Left ventricle myocardium inferior (tissue), 1 donor: Measurements from ENCODE around the gene PRSS23. TPM values are rescaled to one million over a fixed set of nuclear protein-coding genes. Genes with fewer than 3 reads are reported as not detected.
"Not testable (repeated sequence)": the region's sequence is repeated elsewhere in the genome, so short reads cannot be mapped to it uniquely, and the experiment has no call there.

ENCODE experiments used
- DNase-seq: peaks from one replicate; pipeline ENCODE4 v3.0.0-alpha.2; 2020
- H3K27ac ChIP-seq: fragments of 200-600 bp; replicated peaks from 2 replicates; pipeline ENCODE4 v1.8.0; 2021
- H3K27me3 ChIP-seq: fragments of 200-600 bp; 2 replicates; pipeline ENCODE4 v1.8.0; 2021; ENCODE audit warnings: low read depth
- H3K36me3 ChIP-seq: fragments of 200-600 bp; 2 replicates; pipeline ENCODE4 v1.8.0; 2021
- H3K4me1 ChIP-seq: fragments of 200-600 bp; 2 replicates; pipeline ENCODE4 v1.8.0; 2021
- H3K4me3 ChIP-seq: fragments of 200-600 bp; 2 replicates; pipeline ENCODE4 v1.8.0; 2021; ENCODE audit warnings: mild to moderate bottlenecking, moderate library complexity
- H3K9me3 ChIP-seq: fragments of 200-600 bp; replicated peaks from 2 replicates; pipeline ENCODE4 v1.8.0; 2021
- CTCF ChIP-seq: fragments of 200-600 bp; IDR thresholded peaks from 2 replicates; pipeline ENCODE4 v1.8.0; 2021; ENCODE audit warnings: antibody characterized with exemption, mild to moderate bottlenecking, borderline replicate concordance
- intact Hi-C: fragments of 100-400 bp; cut with micrococcal nuclease; formaldehyde crosslinking; loops from one replicate; pipeline ENCODE4 v1.11.0; 2022
- total RNA-seq: library from RNA; stranded (reverse); fragmentation: NEBNext Ultra II Directional; extraction: Animal tissue kit (Norgen Biotek cat#: 25700); gene quantifications from one replicate; pipeline ENCODE4 v1.2.1, GENCODE V29; 2021
- donor health status: DM: no; HTN: yes; CAD: no; lungs with severe emphysema.

PRSS23 gene
- total RNA-seq, 1 donor from 2014 or later, result 6.5 TPM

GRCh38 chr11:86761978-86762377, 38.4 kb upstream of the PRSS23 start:
- Histone ChIP-seq H3K27me3 (no peaks in the 10 kb centered on the region), H3K4me1 (no peaks in the 10 kb centered on the region), H3K36me3 (no peaks in the 10 kb centered on the region), H3K9me3 (peaks cover 5% of the 10 kb centered on the region), H3K27ac (no peak overlapping the region), H3K4me3 (no peak overlapping the region)
- DNase-seq, result no peak
- TF ChIP-seq CTCF, result no peak
- intact Hi-C loops, result no loop called here

DNA sequence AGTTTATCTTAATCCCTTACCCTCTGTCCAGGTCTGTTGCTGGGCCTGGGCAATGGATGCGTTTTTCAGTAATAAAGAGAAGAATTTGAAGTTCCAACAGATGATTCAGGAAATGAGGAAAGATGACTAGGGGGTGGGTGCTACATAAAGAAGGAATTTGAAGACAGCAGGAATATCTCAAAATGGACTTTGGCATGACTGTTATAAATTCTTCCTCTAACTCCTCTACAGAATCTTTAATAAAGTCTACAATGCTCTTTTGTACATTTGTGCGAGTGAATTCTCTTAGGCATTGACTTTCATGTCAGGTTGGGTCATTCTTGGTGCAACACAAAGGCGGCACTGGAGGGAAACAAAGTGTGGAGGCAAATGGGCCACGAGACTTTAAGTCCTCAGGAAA, 35.1 kb upstream of the PRSS23 start:
- Histone ChIP-seq H3K27me3 (no peaks in the 10 kb centered on the region), H3K36me3 (no peaks in the 10 kb centered on the region), H3K27ac (no peak overlapping the region), H3K4me1 (peaks cover 16% of the 10 kb centered on the region), H3K4me3 (no peak overlapping the region), H3K9me3 (no peaks in the 10 kb centered on the region)
- intact Hi-C loops, result no loop called here
- no peak for DNase-seq
- TF ChIP-seq CTCF, result no peak

GRCh38 chr11:86765878-86766277, 34.5 kb upstream of the PRSS23 start:
- intact Hi-C loops, result no loop called here
- no peak for TF ChIP-seq CTCF
- Histone ChIP-seq H3K27ac (no peak overlapping the region), H3K9me3 (no peaks in the 10 kb centered on the region), H3K36me3 (no peaks in the 10 kb centered on the region), H3K4me3 (no peak overlapping the region), H3K4me1 (peaks cover 16% of the 10 kb centered on the region), H3K27me3 (no peaks in the 10 kb centered on the region)
- DNase-seq, result no peak

DNA sequence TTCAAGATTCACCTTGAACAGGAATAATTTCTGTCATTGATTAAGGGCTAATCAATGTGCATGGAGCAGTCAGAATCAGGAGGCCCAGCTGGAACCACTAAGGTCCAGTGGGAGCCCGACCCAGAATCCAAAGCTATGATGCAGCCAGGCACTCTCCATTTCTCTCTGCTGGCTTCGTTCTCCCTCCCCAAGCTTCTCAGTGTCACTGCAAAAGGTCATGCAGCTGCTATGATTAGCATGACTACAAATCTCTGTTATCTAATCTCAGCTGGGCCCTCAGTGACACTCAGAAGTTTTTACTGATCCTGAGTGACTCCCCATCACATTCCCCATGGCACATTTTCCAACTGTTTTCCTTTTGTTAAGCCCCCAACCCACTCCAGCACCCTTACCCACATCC, 31.1 kb upstream of the PRSS23 start:
- Histone ChIP-seq H3K9me3 (no peaks in the 10 kb centered on the region), H3K36me3 (no peaks in the 10 kb centered on the region), H3K4me3 (no peak overlapping the region), H3K27me3 (no peaks in the 10 kb centered on the region), H3K27ac (no peak overlapping the region), H3K4me1 (peaks cover 22% of the 10 kb centered on the region)
- TF ChIP-seq CTCF, result no peak
- intact Hi-C loops, result no loop called here
- DNase-seq, result no peak

DNA sequence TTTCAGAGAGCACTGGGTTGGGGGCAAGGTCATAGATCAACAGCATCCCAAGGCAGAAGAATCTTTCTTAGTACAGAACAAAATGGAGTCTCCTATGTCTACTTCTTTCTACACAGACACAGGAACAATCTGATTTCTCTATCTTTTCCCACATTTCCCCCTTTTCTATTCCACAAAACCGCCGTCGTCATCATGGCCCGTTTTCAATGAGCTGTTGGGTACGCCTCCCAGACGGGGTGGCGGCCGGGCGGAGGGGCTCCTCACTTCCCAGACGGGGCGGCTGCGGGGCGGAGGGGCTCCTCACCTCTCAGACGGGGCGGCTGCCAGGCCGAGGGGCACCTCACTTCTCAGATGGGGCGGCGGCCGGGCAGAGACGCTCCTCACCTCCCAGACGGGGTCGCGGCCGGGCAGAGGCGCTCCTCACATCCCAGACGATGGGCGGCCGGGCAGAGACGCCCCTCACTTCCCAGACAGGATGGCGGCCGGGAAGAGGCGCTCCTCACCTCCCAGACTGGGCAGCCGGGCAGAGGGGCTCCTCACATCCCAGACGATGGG, 29.8 kb upstream of the PRSS23 start:
- peaks cover 22% of the 10 kb centered on the region for H3K4me1 ChIP-seq
- H3K36me3 ChIP-seq, H3K27ac ChIP-seq, H3K9me3 ChIP-seq, H3K27me3 ChIP-seq, H3K4me3 ChIP-seq, DNase-seq, intact Hi-C loops: not testable (repeated sequence)

GRCh38 chr11:86772999-86773398, 27.3 kb upstream of the PRSS23 start:
- no peak overlapping the region for H3K27ac ChIP-seq
- no peaks in the 10 kb centered on the region for H3K9me3 ChIP-seq
- H3K4me1 ChIP-seq, result peaks cover 22% of the 10 kb centered on the region
- intact Hi-C loops, result no loop called here
- H3K4me3 ChIP-seq, result no peak overlapping the region
- no peaks in the 10 kb centered on the region for H3K27me3 ChIP-seq
- no peaks in the 10 kb centered on the region for H3K36me3 ChIP-seq
- no peak for DNase-seq
- TF ChIP-seq CTCF, result no peak
